Body of pancreas (tissue), 4 donors: ENCODE results near the gene HLA-DPB1. TPM values are rescaled to one million over a fixed set of nuclear protein-coding genes. Genes with fewer than 3 reads are reported as not detected.
"Not testable (repeated sequence)": the region's sequence is repeated elsewhere in the genome, so short reads cannot be mapped to it uniquely, and the experiment has no call there.

Source experiments
- ATAC-seq: fragments of 150-250 bp; one replicate; pipeline ENCODE4 v1.9.1; 2016
- DNase-seq, 4 donors: peaks; one replicate each; pipeline ENCODE4 v3.0.0-alpha.2; 2019
- H3K27ac ChIP-seq, 4 donors: fragments of 200-600 bp; sonication (generic); 1 replicate in 3 of 4; 2 replicates in 1 of 4; pipeline versions ENCODE4 v1.5.1 to v1.6.1; 2016 to 2019; ENCODE audit warnings: mild to moderate bottlenecking in 1 of 4, mixed read lengths in 1 of 4, moderate library complexity in 1 of 4
- H3K27me3 ChIP-seq, 2 donors: fragments of 200-600 bp; sonication (generic); one replicate each; pipeline ENCODE4 v1.6.0; 2016; ENCODE audit warnings: mild to moderate bottlenecking in 1 of 2
- H3K36me3 ChIP-seq, 2 donors: fragments of 200-600 bp; sonication (generic); replicated peaks in 1 of 2; 2 replicates each; pipeline ENCODE4 v1.5.1; 2016; ENCODE audit warnings: low read depth in 2 of 2; ENCODE audit not compliant: insufficient read depth in 1 of 2
- H3K4me1 ChIP-seq: fragments of 200-600 bp; sonication (generic); one replicate; pipeline ENCODE4 v1.6.0; 2016
- H3K4me3 ChIP-seq, 2 donors: fragments of 200-600 bp; sonication (generic); 1 replicate in 1 of 2; 2 replicates in 1 of 2; pipeline ENCODE4 v1.5.1; 2016 to 2019
- H3K9me3 ChIP-seq, 3 donors: fragments of 200-600 bp; sonication (generic); 1 replicate in 2 of 3; 2 replicates in 1 of 3; pipeline ENCODE4 v1.5.1; 2016
- CTCF ChIP-seq, 7 experiments: fragments of 450-650 bp in 4 of 7; fragments of 200-600 bp in 3 of 7; sonication (generic) in 3 of 7; IDR thresholded peaks; one replicate each; pipeline ENCODE4 v1.5.1; 2016 to 2019; ENCODE audit warnings: antibody characterized with exemption in 7 of 7
- POLR2A ChIP-seq, 3 donors: fragments of 450-650 bp; IDR thresholded peaks; one replicate each; pipeline ENCODE4 v1.6.1; 2016; ENCODE audit warnings: antibody characterized with exemption in 3 of 3, mild to moderate bottlenecking in 2 of 3
- WGBS, 2 donors: methylation state at CpG; one replicate each; pipeline ENCODE4 v1.1.5; 2017; 5-methylcytosine and 5-hydroxymethylcytosine counted together
- intact Hi-C: fragments of 100-400 bp; cut with DNase I; formaldehyde crosslinking; loops from one replicate; pipeline ENCODE4 v1.15.1; 2023
- total RNA-seq, 2 donors: library from RNA; depleted of rRNA; stranded (reverse); fragments of >200 nt; gene quantifications; one replicate each; pipeline ENCODE4 v1.1.0, GENCODE V29; 2016

The HLA-DPB1 gene
- total RNA-seq, 2 donors from 2014 or later, result 41.2 to 52.4 TPM

GRCh38 chr6:33061987-33062386 lies 13.8 kb upstream of the HLA-DPB1 start:
- ATAC-seq, result no peak
- no peaks in the 10 kb centered on the region for H3K36me3 ChIP-seq
- intact Hi-C loops, result no loop called here

DNA sequence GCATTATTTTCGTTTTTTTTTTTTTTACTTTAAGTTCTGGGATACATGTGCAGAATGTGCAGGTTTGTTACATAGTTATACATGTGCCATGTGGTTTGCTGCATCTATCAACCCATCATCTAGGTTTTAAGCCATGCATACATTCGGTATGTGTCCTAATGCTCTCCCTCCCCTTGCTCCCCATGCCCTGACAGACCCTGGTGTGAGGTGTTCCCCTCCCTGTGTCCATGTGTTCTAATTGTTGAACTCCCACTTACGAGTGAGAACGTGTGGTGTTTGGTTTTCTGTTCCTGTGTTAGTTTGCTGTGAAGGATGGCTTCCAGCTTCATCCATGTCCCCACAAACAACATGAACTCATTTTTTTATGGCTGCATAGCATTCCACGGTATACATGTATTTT lies 12.4 kb upstream of the HLA-DPB1 start:
- H3K36me3 ChIP-seq, DNase-seq, H3K9me3 ChIP-seq, ATAC-seq, intact Hi-C loops, H3K27me3 ChIP-seq, H3K27ac ChIP-seq, H3K4me3 ChIP-seq, H3K4me1 ChIP-seq: not testable (repeated sequence)
- 66 to 68% methylated on average over 5 of the region's 5 CpGs for WGBS, 2 donors

More at GRCh38 chr6:33061987-33062386, 13.8 kb upstream of the HLA-DPB1 start:
- Histone ChIP-seq H3K27ac (no peak overlapping the region), H3K4me1 (no peaks in the 10 kb centered on the region), H3K27me3 (no peaks in the 10 kb centered on the region), H3K4me3 (no peak overlapping the region), H3K9me3 (no peaks in the 10 kb centered on the region)
- TF ChIP-seq CTCF (IDR thresholded peaks at IDR 0.05) (no peak), POLR2A (IDR thresholded peaks at IDR 0.05) (no peak)
- 79 to 80% methylated on average over 2 of the region's 2 CpGs for WGBS, 2 donors
- DNase-seq, result no peak

DNA sequence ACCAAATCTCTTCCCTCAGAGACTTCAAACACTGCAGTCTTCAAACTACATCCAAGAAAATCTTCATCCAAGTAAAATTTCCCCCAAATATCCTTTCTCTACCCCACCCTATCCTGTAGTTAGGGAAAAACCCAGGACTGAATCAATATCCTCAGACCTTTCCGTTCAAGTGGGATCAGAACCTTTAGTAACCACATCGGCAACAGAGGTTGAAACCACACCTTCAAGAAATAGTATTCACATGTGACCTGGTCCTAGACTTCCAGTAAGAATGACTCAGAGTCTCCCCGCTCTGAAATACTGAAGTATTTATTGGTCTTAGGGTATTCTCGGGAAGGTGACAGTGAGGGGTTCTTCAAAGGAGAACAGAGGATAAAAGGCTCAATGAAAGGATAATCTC lies 11.1 kb upstream of the HLA-DPB1 start:
- DNase-seq (no peak), ATAC-seq (no peak)
- H3K27ac ChIP-seq, result no peak overlapping the region
- TF ChIP-seq POLR2A (IDR thresholded peaks at IDR 0.05), result no peak
- no peak for TF ChIP-seq CTCF (IDR thresholded peaks at IDR 0.05)
- no peaks in the 10 kb centered on the region for H3K9me3 ChIP-seq
- no peaks in the 10 kb centered on the region for H3K36me3 ChIP-seq
- 64 to 79% methylated on average over 4 of the region's 4 CpGs for WGBS, 2 donors
- no peaks in the 10 kb centered on the region for H3K4me1 ChIP-seq
- intact Hi-C loops, result no loop called here
- no peaks in the 10 kb centered on the region for H3K27me3 ChIP-seq
- no peak overlapping the region for H3K4me3 ChIP-seq

GRCh38 chr6:33065312-33065711 lies 10.5 kb upstream of the HLA-DPB1 start:
- no peak for DNase-seq
- no peaks in the 10 kb centered on the region for H3K36me3 ChIP-seq
- no peak overlapping the region for H3K4me3 ChIP-seq
- H3K27me3 ChIP-seq, result no peaks in the 10 kb centered on the region
- TF ChIP-seq POLR2A (IDR thresholded peaks at IDR 0.05) (no peak), CTCF (IDR thresholded peaks at IDR 0.05) (no peak)
- WGBS, 2 donors, result 83 to 86% methylated on average over 4 of the region's 4 CpGs
- intact Hi-C loops, result no loop called here
- no peak overlapping the region for H3K27ac ChIP-seq
- no peak for ATAC-seq
- no peaks in the 10 kb centered on the region for H3K4me1 ChIP-seq
- H3K9me3 ChIP-seq, result no peaks in the 10 kb centered on the region

DNA sequence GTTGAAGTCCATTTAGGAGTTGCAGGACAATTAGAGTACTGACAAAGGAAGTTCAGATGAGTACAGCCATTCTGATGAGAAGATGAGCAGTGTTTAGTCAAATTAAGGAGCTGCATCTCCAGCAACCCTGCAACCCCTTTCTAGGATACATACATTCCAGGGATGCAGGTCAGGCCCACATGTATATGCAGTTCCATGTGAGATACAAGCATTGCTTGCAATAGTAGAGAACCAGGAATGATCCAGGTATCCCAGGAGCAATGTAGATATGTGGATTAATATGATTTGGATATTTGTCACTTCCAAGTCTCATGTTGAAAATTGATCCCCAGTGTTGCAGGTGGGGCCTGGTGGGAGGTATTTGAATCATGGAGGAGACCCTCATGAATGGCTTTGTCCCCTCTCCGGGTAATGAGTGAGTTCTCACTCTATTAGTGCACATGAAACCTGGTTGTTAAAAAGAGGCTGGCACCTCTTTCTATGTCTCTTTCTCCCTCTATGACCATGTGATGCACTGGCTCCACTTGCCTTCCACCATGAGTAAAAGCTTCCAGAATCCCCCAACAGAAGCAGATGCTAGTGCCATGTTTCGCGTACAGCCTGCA lies 8.8 kb upstream of the HLA-DPB1 start:
- Histone ChIP-seq H3K4me3 (no peak overlapping the region), H3K9me3 (no peaks in the 10 kb centered on the region), H3K27me3 (no peaks in the 10 kb centered on the region), H3K36me3 (no peaks in the 10 kb centered on the region), H3K4me1 (no peaks in the 10 kb centered on the region), H3K27ac (no peak overlapping the region)
- no peak for TF ChIP-seq CTCF (IDR thresholded peaks at IDR 0.05)
- intact Hi-C loops, result no loop called here
- no peak for DNase-seq
- no peak for ATAC-seq
- whole genome bisulfite sequencing, 2 donors, result 84 to 92% methylated on average over 3 of the region's 3 CpGs
